ENCODE measurements around the gene PDE6C.

DNA sequence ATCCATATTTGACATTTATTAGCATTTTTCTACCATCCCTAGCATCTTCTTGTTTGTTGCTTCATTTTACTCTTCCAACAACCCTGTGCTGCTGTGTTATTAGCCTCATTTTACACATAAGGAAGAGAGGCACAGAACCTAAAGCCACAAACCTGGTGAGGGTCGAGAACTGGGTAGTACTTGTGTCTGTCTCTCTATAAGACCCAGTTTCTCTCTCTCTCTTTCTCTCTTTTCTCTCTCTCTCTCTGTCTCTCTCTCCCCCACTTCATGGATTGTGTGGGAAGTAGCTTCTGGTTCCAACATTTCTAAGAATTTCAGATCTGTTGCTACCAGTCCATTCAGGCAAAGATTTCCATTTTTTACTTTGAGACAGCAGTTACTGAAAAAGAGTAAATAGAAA lies 91.5 kb downstream of the PDE6C start:
- TF ChIP-seq, protein P1, sequence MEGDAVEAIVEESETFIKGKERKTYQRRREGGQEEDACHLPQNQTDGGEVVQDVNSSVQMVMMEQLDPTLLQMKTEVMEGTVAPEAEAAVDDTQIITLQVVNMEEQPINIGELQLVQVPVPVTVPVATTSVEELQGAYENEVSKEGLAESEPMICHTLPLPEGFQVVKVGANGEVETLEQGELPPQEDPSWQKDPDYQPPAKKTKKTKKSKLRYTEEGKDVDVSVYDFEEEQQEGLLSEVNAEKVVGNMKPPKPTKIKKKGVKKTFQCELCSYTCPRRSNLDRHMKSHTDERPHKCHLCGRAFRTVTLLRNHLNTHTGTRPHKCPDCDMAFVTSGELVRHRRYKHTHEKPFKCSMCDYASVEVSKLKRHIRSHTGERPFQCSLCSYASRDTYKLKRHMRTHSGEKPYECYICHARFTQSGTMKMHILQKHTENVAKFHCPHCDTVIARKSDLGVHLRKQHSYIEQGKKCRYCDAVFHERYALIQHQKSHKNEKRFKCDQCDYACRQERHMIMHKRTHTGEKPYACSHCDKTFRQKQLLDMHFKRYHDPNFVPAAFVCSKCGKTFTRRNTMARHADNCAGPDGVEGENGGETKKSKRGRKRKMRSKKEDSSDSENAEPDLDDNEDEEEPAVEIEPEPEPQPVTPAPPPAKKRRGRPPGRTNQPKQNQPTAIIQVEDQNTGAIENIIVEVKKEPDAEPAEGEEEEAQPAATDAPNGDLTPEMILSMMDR (IDR thresholded peaks at IDR 0.05) = no peak
- no peak for TF ChIP-seq POLR2A (IDR thresholded peaks at IDR 0.05)
